ENCODE results near the gene RHBDD2.
"Not testable (repeated sequence)": the region's sequence is repeated elsewhere in the genome, so short reads cannot be mapped to it uniquely, and the experiment has no call there.

Gene RHBDD2

GRCh38 chr7:75866489-75867389 lies 12.1 kb upstream of the RHBDD2 start:
- no peak for DNase-seq (ENCODE audit: low read depth in 2 of 2)

GRCh38 chr7:75867390-75867717 lies 11.5 kb upstream of the RHBDD2 start:
- DNase-seq (ENCODE audit: low read depth in 2 of 2) = no peak

- no peak for DNase-seq (ENCODE audit: low read depth in 2 of 2)
Measured at GRCh38 chr7:75868153-75868552, 10.7 kb upstream of the RHBDD2 start.

- DNase-seq (ENCODE audit: low read depth in 2 of 2) = no peak
Measured at GRCh38 chr7:75869776-75870379, 9.0 kb upstream of the RHBDD2 start.

- DNase-seq (ENCODE audit: low read depth in 2 of 2) = no peak
Measured at GRCh38 chr7:75870557-75871161, 8.2 kb upstream of the RHBDD2 start.

GRCh38 chr7:75872073-75872782 lies 6.6 kb upstream of the RHBDD2 start:
- DNase-seq (ENCODE audit: low read depth in 2 of 2) = no peak

- DNase-seq (ENCODE audit: low read depth in 2 of 2) = not testable (repeated sequence)
Measured at GRCh38 chr7:75874180-75874579, 4.7 kb upstream of the RHBDD2 start.

GRCh38 chr7:75875113-75876080 lies 3.4 kb upstream of the RHBDD2 start:
- DNase-seq (ENCODE audit: low read depth in 2 of 2) = no peak

- no peak for DNase-seq (ENCODE audit: low read depth in 2 of 2)
Measured at GRCh38 chr7:75876126-75876881, 2.5 kb upstream of the RHBDD2 start.

- no peak for DNase-seq (ENCODE audit: low read depth in 2 of 2)
Measured at GRCh38 chr7:75878312-75878768, 494 bp upstream of the RHBDD2 start.

- no peak for DNase-seq (ENCODE audit: low read depth in 2 of 2)
Measured at GRCh38 chr7:75879771-75880184, 944 bp downstream of the RHBDD2 start.

- DNase-seq (ENCODE audit: low read depth in 2 of 2) = no peak
Measured at GRCh38 chr7:75880242-75880641, 1.4 kb downstream of the RHBDD2 start.

- DNase-seq (ENCODE audit: low read depth in 2 of 2) = no peak
Measured at GRCh38 chr7:75881436-75882095, 2.7 kb downstream of the RHBDD2 start.

GRCh38 chr7:75883265-75883824 lies 4.5 kb downstream of the RHBDD2 start:
- DNase-seq (ENCODE audit: low read depth in 2 of 2) = not testable (repeated sequence)

- no peak for DNase-seq (ENCODE audit: low read depth in 2 of 2)
Measured at GRCh38 chr7:75884476-75884875, 5.6 kb downstream of the RHBDD2 start.

GRCh38 chr7:75885036-75885435 lies 6.2 kb downstream of the RHBDD2 start:
- DNase-seq (ENCODE audit: low read depth in 2 of 2) = no peak

- DNase-seq (ENCODE audit: low read depth in 2 of 2) = no peak
Measured at GRCh38 chr7:75887669-75888369, 9.0 kb downstream of the RHBDD2 start.

- no peak for DNase-seq (ENCODE audit: low read depth in 2 of 2)
Measured at GRCh38 chr7:75888464-75889222, 9.8 kb downstream of the RHBDD2 start.
